Raji (cell line): ENCODE data around the gene USF2.

Experiments used
- POLR2A ChIP-seq: IDR thresholded peaks from 2 replicates; pipeline ENCODE4 v1.6.1; 2011; ENCODE audit warnings: low read depth, low read length, control low read depth; ENCODE audit not compliant: insufficient read depth

Gene USF2

GRCh38 chr19:35268536-35269437 lies at the start of gene USF2:
USF2 (plus strand) TSS chr19:35268962; CDS start chr19:35269102, 140 bp downstream.
- TF ChIP-seq POLR2A, result peak; percentile 21; the same call in 1 of the 2 replicates

GRCh38 chr19:35219008-35219407 lies 49.8 kb upstream of the USF2 start:
- TF ChIP-seq POLR2A, result no peak

GRCh38 chr19:35220315-35220921 lies 48.3 kb upstream of the USF2 start:
- no peak for TF ChIP-seq POLR2A

GRCh38 chr19:35222373-35223015 lies 46.3 kb upstream of the USF2 start:
- TF ChIP-seq POLR2A, result no peak

GRCh38 chr19:35223084-35223790 lies 45.5 kb upstream of the USF2 start:
- no peak for TF ChIP-seq POLR2A

- no peak for TF ChIP-seq POLR2A
These were observed 44.8 kb upstream of the USF2 start for GRCh38 chr19:35223862-35224505.

- no peak for TF ChIP-seq POLR2A
These were observed 43.8 kb upstream of the USF2 start for GRCh38 chr19:35224681-35225571.

GRCh38 chr19:35225951-35226350 lies 42.8 kb upstream of the USF2 start:
- no peak for TF ChIP-seq POLR2A

- no peak for TF ChIP-seq POLR2A
These were observed 42.0 kb upstream of the USF2 start for GRCh38 chr19:35226748-35227147.

GRCh38 chr19:35228177-35228930 lies 40.4 kb upstream of the USF2 start, which contains the start of gene FAM187B:
FAM187B (minus strand) TSS chr19:35228739; CDS start chr19:35228680, 59 bp downstream.
- TF ChIP-seq POLR2A, result no peak

GRCh38 chr19:35229601-35230000 lies 39.2 kb upstream of the USF2 start:
- no peak for TF ChIP-seq POLR2A

GRCh38 chr19:35231956-35232645 lies 36.7 kb upstream of the USF2 start:
- TF ChIP-seq POLR2A, result no peak
